Activated CD4-positive, alpha-beta memory T cell treated with anti-CD3 and anti-CD28 coated beads, Interleukin-2, amount 10 ng/mL, durations not matched to agents 7 days and 5 days (primary cell): Measurements from ENCODE around the gene RNF215. TPM values are rescaled to one million over a fixed set of nuclear protein-coding genes. Genes with fewer than 3 reads are reported as not detected.
A peak's percentile ranks its signal among the peaks of the same experiment; 100 is the strongest.
"Not testable (repeated sequence)": the region's sequence is repeated elsewhere in the genome, so short reads cannot be mapped to it uniquely, and the experiment has no call there.

Experiments used
- CTCF ChIA-PET: fragments of 350-600 bp; sonication (Branson Sonifier 250); formaldehyde crosslinking; loops from one replicate; lab custom pipeline; 2021; ENCODE audit warnings: antibody characterized with exemption, inconsistent platforms; lab: Charles Lee
- POLR2A ChIA-PET: fragments of 350-600 bp; sonication (Branson Sonifier 250); formaldehyde crosslinking; loops from one replicate; lab custom pipeline; 2021; ENCODE audit warnings: antibody characterized with exemption; lab: Charles Lee
- DNase-seq: peaks from one replicate; pipeline ENCODE4 v3.0.0-alpha.2; 2020
- H3K27ac Mint-ChIP-seq: one replicate; pipeline ENCODE4 v1.8.0; 2021; ENCODE audit warnings: mild to moderate bottlenecking, mixed read lengths
- H3K27me3 Mint-ChIP-seq: one replicate; pipeline ENCODE4 v1.8.0; 2021; ENCODE audit warnings: mixed read lengths
- H3K36me3 Mint-ChIP-seq: one replicate; pipeline ENCODE4 v1.8.0; 2021; ENCODE audit warnings: low read depth, mixed read lengths
- H3K4me1 Mint-ChIP-seq: one replicate; pipeline ENCODE4 v1.8.0; 2021; ENCODE audit warnings: mixed read lengths
- H3K4me3 Mint-ChIP-seq: one replicate; pipeline ENCODE4 v1.8.0; 2021; ENCODE audit warnings: mild to moderate bottlenecking, mixed read lengths
- H3K9me3 Mint-ChIP-seq: one replicate; pipeline ENCODE4 v1.8.0; 2021; ENCODE audit warnings: mixed read lengths
- total RNA-seq, 2 experiments: library from RNA; stranded (reverse); gene quantifications; one replicate each; pipeline ENCODE4 v1.2.3, GENCODE V29; 2021

RNF215 gene
- total RNA-seq, 2 experiments from 2014 or later = 12.2 to 13.3 TPM

GRCh38 chr22:30354644-30355043 lies 32.6 kb downstream of the RNF215 start:
- no peak for DNase-seq
- Mint-ChIP-seq H3K9me3 (no peaks in the 10 kb centered on the region), H3K4me3 (peak overlapping the region; percentile 26), H3K36me3 (peaks cover 57% of the 10 kb centered on the region), H3K27me3 (no peaks in the 10 kb centered on the region), H3K4me1 (peaks cover 65% of the 10 kb centered on the region), H3K27ac (no peak overlapping the region)
- CTCF ChIA-PET = interaction anchor here (0.5 to 2.6 kb wide), 3 partner anchors 30 to 247 kb away, joined by 4 to 14 read pairs (median 4); partner anchors contain the start of gene CASTOR1
- POLR2A ChIA-PET = interaction anchor here (0.6 to 3.4 kb wide), 6 partner anchors 7 to 1282 kb away, joined by 3 to 49 read pairs (median 11); partner anchors contain the start of genes CASTOR1 and TBC1D10A

DNA sequence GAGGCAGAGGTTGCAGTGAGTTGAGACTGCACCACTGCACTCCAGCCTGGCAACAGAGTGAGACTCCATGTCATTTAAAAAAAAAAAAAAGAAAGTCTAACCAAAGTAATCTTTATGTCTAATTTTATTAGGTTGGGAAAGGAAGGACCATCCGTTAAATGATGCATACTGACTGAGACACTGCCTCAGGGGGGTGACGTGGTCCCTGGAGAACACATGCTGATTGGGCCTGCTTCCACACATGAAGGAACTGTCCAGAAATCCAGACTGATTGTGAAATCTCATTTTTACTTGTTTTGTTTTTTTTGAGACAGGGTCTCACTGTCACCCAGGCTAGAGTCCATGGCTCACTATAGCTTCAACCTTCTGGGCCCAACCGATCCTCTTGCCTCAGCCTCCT lies 36.0 kb downstream of the RNF215 start:
- ChIA-PET CTCF (interaction anchor here (5.9 kb wide), 1 partner anchor 63 kb away, joined by 24 read pairs; no protein-coding TSS in a partner anchor), POLR2A (interaction anchor here (1.2 to 1.6 kb wide), 3 partner anchors 9 to 50 kb away, joined by 3 to 4 read pairs (median 3); no protein-coding TSS in a partner anchor)
- DNase-seq = no peak
- Mint-ChIP-seq H3K36me3 (peaks cover 78% of the 10 kb centered on the region), H3K27ac (no peak overlapping the region), H3K9me3 (no peaks in the 10 kb centered on the region), H3K4me1 (peaks cover 85% of the 10 kb centered on the region), H3K27me3 (no peaks in the 10 kb centered on the region), H3K4me3 (no peak overlapping the region)

GRCh38 chr22:30348809-30349208 lies 38.4 kb downstream of the RNF215 start:
- peaks cover 86% of the 10 kb centered on the region for H3K4me1 Mint-ChIP-seq

DNA sequence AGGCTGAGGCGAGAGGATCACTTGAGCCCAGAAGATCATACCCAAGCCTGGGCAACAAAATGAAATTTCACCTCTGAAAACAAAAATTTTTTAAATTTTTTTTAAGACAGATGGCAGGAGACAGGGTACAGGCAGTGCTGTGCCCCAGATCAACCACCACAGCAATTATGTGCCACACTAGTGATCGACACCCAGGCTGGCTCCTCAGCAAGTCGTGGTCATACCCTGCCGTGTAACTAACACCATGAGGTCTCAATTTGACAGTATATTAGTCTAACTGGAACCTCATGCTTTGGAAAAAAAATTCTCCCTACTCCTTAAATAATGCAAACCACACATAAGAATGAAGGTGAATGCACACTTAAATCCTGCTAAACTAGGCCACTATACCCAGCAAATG lies 38.8 kb downstream of the RNF215 start:
- H3K4me1 Mint-ChIP-seq = peaks cover 82% of the 10 kb centered on the region
- DNase-seq = no peak
- ChIA-PET CTCF (interaction anchor here (5.9 kb wide), 1 partner anchor 60 kb away, joined by 24 read pairs; no protein-coding TSS in a partner anchor), POLR2A (interaction anchor here (1.4 to 2.8 kb wide), 2 partner anchors 8 to 47 kb away, joined by 3 to 19 read pairs; partner anchors contain the start of genes CCDC157 and SF3A1)
- peak overlapping the region; percentile 62 for H3K27ac Mint-ChIP-seq
- H3K36me3 Mint-ChIP-seq = peaks cover 82% of the 10 kb centered on the region
- no peak overlapping the region for H3K4me3 Mint-ChIP-seq
- no peaks in the 10 kb centered on the region for H3K27me3 Mint-ChIP-seq
- no peaks in the 10 kb centered on the region for H3K9me3 Mint-ChIP-seq

More at GRCh38 chr22:30348809-30349208, 38.4 kb downstream of the RNF215 start:
- POLR2A ChIA-PET = no interaction called here
- Mint-ChIP-seq H3K27ac (peak overlapping the region; percentile 58), H3K4me3 (no peak overlapping the region), H3K36me3 (peaks cover 81% of the 10 kb centered on the region), H3K9me3 (no peaks in the 10 kb centered on the region), H3K27me3 (no peaks in the 10 kb centered on the region)
- CTCF ChIA-PET = interaction anchor here (5.9 kb wide), 1 partner anchor 61 kb away, joined by 24 read pairs; no protein-coding TSS in a partner anchor
- DNase-seq = no peak

GRCh38 chr22:30347255-30347892 lies 39.8 kb downstream of the RNF215 start:
- Mint-ChIP-seq H3K9me3 (no peaks in the 10 kb centered on the region), H3K27ac (peak overlapping the region; percentile 62), H3K27me3 (no peaks in the 10 kb centered on the region), H3K36me3 (peaks cover 85% of the 10 kb centered on the region), H3K4me3 (peak overlapping the region; percentile 3), H3K4me1 (peaks cover 76% of the 10 kb centered on the region)
- no peak for DNase-seq
- POLR2A ChIA-PET = interaction anchor here (0.8 to 2.8 kb wide), 4 partner anchors 9 to 46 kb away, joined by 3 to 19 read pairs (median 3); partner anchors contain the start of genes CCDC157 and SF3A1
- CTCF ChIA-PET = interaction anchor here (5.9 kb wide), 1 partner anchor 59 kb away, joined by 24 read pairs; no protein-coding TSS in a partner anchor

- H3K4me1 Mint-ChIP-seq = peaks cover 55% of the 10 kb centered on the region
- peak; percentile 32 for DNase-seq
- no peaks in the 10 kb centered on the region for H3K9me3 Mint-ChIP-seq
- H3K36me3 Mint-ChIP-seq = peaks cover 86% of the 10 kb centered on the region
- CTCF ChIA-PET = interaction anchor here (1.2 kb wide), 1 partner anchor 57 kb away, joined by 4 read pairs; no protein-coding TSS in a partner anchor
- no peak overlapping the region for H3K4me3 Mint-ChIP-seq
- POLR2A ChIA-PET = interaction anchor here (1.1 to 2.1 kb wide), 6 partner anchors 11 to 56 kb away, joined by 3 to 5 read pairs (median 4); partner anchors contain the start of genes CASTOR1, CCDC157 and SF3A1
- no peaks in the 10 kb centered on the region for H3K27me3 Mint-ChIP-seq
- H3K27ac Mint-ChIP-seq = peak overlapping the region; percentile 78
Measured at GRCh38 chr22:30344447-30345200, 42.6 kb downstream of the RNF215 start.

DNA sequence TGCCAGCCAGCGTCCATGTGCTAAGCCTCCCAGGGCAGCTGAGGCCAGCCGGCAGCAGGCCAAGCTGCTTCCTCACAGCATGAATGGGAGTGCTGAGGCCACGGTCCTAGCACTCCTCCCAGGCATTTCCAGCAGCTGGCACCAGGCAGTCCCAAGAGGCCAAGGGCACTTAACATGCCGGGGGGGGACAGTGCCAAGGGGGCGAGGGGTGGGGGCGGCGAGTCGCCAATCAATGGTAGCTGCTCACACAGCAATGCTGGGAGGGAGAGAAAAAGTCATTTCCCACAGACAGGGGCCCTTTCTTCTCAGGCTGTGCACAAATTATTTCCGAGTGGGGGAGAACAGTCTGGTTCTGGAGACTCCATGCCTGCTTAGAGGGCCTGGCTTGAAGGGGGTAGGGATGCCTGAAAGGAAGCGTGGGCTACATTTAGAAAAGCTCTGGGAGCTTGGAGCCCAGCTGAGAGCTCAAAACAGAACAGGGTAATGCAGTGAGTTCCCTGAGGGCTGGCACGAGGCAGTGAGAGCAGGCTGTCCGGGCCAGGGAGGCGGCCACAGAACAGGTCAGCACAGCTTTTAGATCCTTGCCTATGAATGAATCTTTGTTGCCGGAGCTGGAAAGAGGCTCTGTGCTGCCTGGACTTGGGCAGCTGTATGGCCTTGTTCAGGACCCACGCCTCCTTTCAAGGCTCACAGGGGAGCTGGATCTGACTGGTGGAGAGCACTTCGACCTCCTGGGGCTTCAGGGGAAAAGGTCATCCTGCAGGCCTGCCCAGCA lies 46.1 kb downstream of the RNF215 start:
- no peak for DNase-seq
- Mint-ChIP-seq H3K36me3 (peaks cover 98% of the 10 kb centered on the region), H3K4me3 (no peak overlapping the region), H3K27ac (no peak overlapping the region), H3K9me3 (no peaks in the 10 kb centered on the region), H3K27me3 (no peaks in the 10 kb centered on the region), H3K4me1 (peaks cover 24% of the 10 kb centered on the region)
- ChIA-PET CTCF (interaction anchor here (1.2 kb wide), 1 partner anchor 53 kb away, joined by 3 read pairs; no protein-coding TSS in a partner anchor), POLR2A (interaction anchor here (0.9 to 2.4 kb wide), 3 partner anchors 9 to 16 kb away, joined by 3 to 14 read pairs (median 7); partner anchors contain the start of genes CCDC157, SF3A1 and TBC1D10A)

- H3K9me3 Mint-ChIP-seq = no peaks in the 10 kb centered on the region
- no peak for DNase-seq
- POLR2A ChIA-PET = interaction anchor here (0.8 to 2.2 kb wide), 2 partner anchors 12 to 18 kb away, joined by 3 to 6 read pairs; partner anchors contain the start of gene TBC1D10A
- H3K4me1 Mint-ChIP-seq = peaks cover 20% of the 10 kb centered on the region
- H3K27ac Mint-ChIP-seq = no peak overlapping the region
- peaks cover 98% of the 10 kb centered on the region for H3K36me3 Mint-ChIP-seq
- CTCF ChIA-PET = interaction anchor here (1.4 kb wide), 1 partner anchor 51 kb away, joined by 4 read pairs; no protein-coding TSS in a partner anchor
- no peak overlapping the region for H3K4me3 Mint-ChIP-seq
- H3K27me3 Mint-ChIP-seq = no peaks in the 10 kb centered on the region
Measured at GRCh38 chr22:30338802-30339201, 48.4 kb downstream of the RNF215 start.

GRCh38 chr22:30338341-30338740 lies 48.9 kb downstream of the RNF215 start:
- not testable (repeated sequence) for H3K27me3 Mint-ChIP-seq, H3K9me3 Mint-ChIP-seq, H3K27ac Mint-ChIP-seq, DNase-seq, H3K4me3 Mint-ChIP-seq
- Mint-ChIP-seq H3K4me1 (peaks cover 25% of the 10 kb centered on the region), H3K36me3 (peaks cover 97% of the 10 kb centered on the region)
- POLR2A ChIA-PET = interaction anchor here (0.8 to 2.2 kb wide), 2 partner anchors 11 to 17 kb away, joined by 3 to 6 read pairs; partner anchors contain the start of gene TBC1D10A
- CTCF ChIA-PET = interaction anchor here (1.4 kb wide), 1 partner anchor 51 kb away, joined by 4 read pairs; no protein-coding TSS in a partner anchor

DNA sequence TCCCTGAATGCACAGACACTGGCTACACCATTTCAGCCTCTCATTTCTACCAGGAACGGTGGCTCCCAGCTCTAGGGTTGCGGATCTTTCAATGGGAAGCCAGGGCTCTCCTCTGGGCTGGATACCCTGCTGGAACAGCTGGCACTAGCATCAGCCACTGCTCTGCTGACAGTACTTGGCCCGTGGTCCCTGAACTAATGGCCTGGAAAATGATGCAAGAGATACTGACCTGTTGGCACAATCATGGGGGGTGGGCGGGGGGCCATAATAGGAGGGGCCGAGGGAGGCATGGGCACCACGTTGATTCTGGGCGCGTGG lies 49.8 kb downstream of the RNF215 start:
- Mint-ChIP-seq H3K27me3 (no peaks in the 10 kb centered on the region), H3K36me3 (peaks cover 97% of the 10 kb centered on the region), H3K9me3 (no peaks in the 10 kb centered on the region), H3K4me1 (peaks cover 31% of the 10 kb centered on the region), H3K27ac (no peak overlapping the region), H3K4me3 (no peak overlapping the region)
- CTCF ChIA-PET = interaction anchor here (3.4 kb wide), 1 partner anchor 49 kb away, joined by 13 read pairs; no protein-coding TSS in a partner anchor
- no peak for DNase-seq
- POLR2A ChIA-PET = no interaction called here

DNA sequence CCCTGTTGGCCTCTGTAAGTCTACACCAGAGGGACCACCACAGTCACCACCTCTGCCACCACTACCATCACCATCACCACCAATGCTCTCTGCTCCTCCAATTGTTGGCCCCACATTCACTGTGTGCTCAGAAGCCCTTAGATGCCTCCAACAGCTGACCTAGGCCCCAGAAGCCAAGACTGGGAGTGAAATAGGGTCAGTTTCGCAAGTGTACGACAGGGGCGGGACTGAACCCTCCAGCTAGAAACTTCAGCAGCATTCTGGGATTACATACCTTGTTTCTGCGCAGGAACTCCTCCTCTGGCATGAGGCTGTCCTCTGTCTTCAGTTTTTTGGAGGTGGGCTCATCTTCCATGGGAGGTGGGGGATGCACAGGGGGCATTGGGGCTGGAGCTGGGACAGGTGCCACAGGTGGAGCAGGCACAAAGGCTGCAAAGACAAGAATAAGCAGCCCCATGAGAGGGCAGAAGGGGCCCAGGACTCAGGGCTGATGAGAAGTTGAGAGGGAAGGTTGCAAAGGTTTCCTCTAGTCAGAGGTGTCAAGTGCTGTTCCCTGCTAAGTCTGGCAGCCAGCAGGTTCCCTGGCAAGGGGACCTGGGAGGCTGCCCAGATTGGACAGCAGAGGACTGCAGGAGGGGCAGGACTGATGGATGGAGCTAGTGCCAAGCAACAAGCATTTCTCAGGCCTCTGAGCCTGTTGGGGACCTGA lies 50.3 kb downstream of the RNF215 start:
- Mint-ChIP-seq H3K27ac (no peak overlapping the region), H3K27me3 (no peaks in the 10 kb centered on the region), H3K4me1 (peaks cover 35% of the 10 kb centered on the region), H3K9me3 (no peaks in the 10 kb centered on the region), H3K4me3 (no peak overlapping the region), H3K36me3 (peaks cover 96% of the 10 kb centered on the region)
- POLR2A ChIA-PET = no interaction called here
- CTCF ChIA-PET = interaction anchor here (3.4 kb wide), 1 partner anchor 49 kb away, joined by 13 read pairs; no protein-coding TSS in a partner anchor
- no peak for DNase-seq
